ENCODE data around the gene ERP29.
"Not testable (repeated sequence)": the region's sequence is repeated elsewhere in the genome, so short reads cannot be mapped to it uniquely, and the experiment has no call there.

Gene ERP29

DNA sequence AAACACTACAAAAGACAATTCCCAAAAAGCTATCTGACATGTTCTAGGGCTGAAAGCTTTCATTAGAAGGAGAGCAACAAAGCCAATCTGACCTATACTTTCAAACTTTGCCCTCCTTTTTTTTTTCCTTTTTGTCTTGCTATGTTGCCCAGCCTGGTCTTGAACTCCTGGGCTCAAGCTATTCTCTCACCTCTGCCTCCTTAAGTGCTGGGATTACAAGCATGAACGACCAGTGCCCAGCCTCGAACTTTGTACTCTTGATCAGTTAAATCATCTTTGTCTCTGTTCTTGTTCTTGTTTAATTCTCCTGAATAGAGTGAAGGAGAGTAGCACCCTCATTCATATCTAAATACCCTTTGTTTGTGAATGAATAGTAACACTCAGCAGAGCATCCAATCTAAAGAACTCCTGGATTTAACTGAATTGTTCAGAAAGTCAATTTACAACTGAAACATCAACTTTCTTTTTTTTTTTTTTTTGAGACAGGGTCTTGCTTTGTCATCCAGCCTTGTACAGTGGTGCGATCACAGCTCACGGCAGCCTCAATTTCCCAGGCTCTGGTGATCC is 22.1 kb downstream of the ERP29 start:
- no peak overlapping the region for H3K4me3 ChIP-seq (ENCODE audit: low read length)
- no peak for DNase-seq (ENCODE audit: low read depth)
- TF ChIP-seq, protein P1, sequence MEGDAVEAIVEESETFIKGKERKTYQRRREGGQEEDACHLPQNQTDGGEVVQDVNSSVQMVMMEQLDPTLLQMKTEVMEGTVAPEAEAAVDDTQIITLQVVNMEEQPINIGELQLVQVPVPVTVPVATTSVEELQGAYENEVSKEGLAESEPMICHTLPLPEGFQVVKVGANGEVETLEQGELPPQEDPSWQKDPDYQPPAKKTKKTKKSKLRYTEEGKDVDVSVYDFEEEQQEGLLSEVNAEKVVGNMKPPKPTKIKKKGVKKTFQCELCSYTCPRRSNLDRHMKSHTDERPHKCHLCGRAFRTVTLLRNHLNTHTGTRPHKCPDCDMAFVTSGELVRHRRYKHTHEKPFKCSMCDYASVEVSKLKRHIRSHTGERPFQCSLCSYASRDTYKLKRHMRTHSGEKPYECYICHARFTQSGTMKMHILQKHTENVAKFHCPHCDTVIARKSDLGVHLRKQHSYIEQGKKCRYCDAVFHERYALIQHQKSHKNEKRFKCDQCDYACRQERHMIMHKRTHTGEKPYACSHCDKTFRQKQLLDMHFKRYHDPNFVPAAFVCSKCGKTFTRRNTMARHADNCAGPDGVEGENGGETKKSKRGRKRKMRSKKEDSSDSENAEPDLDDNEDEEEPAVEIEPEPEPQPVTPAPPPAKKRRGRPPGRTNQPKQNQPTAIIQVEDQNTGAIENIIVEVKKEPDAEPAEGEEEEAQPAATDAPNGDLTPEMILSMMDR (conservative IDR thresholded peaks at IDR 0.05; ENCODE audit: low read depth, low read length): no peak

DNA sequence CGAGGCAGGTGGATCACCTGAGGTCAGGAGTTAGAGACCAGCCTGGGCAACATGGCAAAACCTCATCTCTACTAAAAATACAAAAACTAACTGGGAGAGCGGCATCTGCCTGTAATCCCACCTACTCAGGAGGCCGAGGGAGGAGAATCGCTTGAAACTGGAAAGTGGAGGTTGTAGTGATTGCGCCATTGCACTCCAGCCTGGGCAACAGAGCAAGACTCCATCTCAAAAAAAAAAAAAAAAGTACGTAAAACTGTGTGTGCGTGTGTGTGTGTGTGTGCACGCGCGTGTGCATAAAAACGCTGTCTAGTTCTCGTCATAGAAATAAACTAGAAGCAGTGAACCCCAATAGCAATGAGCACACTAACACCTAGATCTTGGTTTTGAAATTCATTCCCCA is 23.4 kb downstream of the ERP29 start:
- H3K4me3 ChIP-seq (ENCODE audit: low read length); DNase-seq (ENCODE audit: low read depth): not testable (repeated sequence)

DNA sequence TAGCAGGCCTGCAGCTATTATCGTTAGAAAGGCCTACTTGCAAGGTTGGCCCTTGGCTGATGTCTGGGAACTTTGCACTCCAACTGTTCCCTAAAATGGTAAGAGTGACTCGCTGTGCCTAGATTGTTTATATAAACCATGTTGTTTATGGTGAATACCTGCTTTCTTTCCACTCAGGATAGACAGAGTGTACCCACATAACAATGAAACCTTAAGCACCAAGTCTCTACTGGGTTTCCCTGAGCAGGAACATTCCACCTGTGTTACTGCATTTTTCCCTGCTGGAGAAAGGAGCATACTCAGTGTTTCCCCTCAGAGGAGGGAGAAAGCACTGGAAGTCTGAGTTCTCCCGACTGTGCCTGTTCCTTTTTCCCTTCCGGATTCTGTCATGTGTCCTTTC is 32.8 kb downstream of the ERP29 start:
- DNase-seq (ENCODE audit: low read depth): no peak
- TF ChIP-seq, protein P1 (conservative IDR thresholded peaks at IDR 0.05; ENCODE audit: low read depth, low read length): no peak
- H3K4me3 ChIP-seq (ENCODE audit: low read length): no peak overlapping the region

DNA sequence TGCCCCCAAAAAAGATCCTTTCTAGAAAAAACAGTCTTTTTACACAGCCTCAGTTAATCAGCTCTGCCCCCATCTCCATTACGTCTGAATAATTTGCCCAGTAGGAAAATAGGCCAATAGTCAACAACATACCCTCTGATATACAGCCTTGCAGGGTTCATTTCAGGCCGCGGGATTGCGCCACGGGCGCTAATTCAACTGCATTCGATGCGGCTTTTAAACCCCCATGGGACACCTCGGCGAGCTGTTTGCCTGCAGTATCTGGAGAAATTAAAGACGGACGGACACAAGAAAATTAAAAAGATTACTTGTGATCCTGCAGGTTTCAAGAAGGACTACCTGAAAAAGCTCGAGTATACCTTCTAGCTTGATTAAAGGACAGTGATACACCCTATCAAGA is 36.1 kb downstream of the ERP29 start:
- DNase-seq (ENCODE audit: low read depth): no peak
- H3K4me3 ChIP-seq (ENCODE audit: low read length): no peak overlapping the region
- TF ChIP-seq, protein P1 (conservative IDR thresholded peaks at IDR 0.05; ENCODE audit: low read depth, low read length): no peak

DNA sequence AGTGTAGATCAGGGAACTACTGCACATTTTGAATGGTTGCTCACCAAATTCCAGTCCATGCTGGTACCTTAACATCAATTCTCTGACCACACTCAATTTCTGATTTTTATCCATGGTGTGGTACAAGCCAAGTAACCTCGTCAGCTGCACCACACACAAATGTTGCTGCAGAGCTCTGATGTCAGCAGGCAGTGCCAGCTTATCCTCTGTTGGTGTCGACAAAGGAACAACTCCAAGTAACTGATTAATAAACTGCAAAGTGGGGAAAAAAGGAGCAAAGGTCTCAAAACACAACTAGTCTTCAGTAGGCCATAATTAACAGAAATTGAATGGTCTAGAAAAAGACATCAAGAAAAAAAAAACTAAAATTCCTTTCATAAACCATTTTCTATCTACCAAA is 47.9 kb downstream of the ERP29 start:
- DNase-seq (ENCODE audit: low read depth): no peak
- H3K4me3 ChIP-seq (ENCODE audit: low read length): no peak overlapping the region
- TF ChIP-seq, protein P1 (conservative IDR thresholded peaks at IDR 0.05; ENCODE audit: low read depth, low read length): no peak

DNA sequence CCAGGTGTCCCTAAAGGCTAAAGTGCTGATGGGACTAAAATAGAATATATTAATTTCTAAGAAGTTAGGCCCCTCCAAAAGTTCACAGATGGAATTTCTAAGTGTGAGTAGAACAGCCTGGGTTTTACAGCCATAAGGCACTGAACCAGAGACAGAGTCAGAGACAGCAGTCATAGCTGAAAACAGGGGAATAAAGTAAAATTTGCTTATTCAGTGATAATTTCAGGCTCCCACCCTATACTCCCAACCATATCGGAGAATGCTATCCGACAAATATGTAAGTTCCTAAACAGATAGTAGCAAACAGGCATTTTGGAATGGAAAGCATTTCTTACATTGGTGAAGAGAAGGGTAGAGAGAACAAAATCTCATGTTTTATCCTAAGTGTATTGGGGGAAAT is 50.0 kb downstream of the ERP29 start:
- DNase-seq (ENCODE audit: low read depth): no peak
- TF ChIP-seq, protein P1 (conservative IDR thresholded peaks at IDR 0.05; ENCODE audit: low read depth, low read length): no peak
- no peak overlapping the region for H3K4me3 ChIP-seq (ENCODE audit: low read length)

DNA sequence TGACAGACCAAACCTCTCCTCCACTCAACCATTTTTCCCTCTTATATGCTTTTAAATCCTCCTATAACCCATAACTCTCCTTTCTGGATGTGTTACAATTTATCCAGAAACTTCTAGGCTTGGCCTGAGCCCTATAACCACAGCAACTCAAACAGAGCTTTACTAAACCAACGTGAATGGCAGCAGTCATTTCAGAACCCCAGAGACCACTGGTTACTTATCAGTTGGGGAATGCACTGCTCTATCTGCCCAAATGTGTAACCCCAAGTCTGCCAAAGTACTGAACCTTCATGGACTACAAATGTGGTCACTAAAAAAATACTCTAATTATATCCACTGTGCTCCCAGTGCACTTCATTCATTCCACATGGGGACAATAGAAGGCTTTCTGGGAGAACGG is 53.3 kb downstream of the ERP29 start:
- DNase-seq (ENCODE audit: low read depth): no peak
- TF ChIP-seq, protein P1 (conservative IDR thresholded peaks at IDR 0.05; ENCODE audit: low read depth, low read length): no peak
- H3K4me3 ChIP-seq (ENCODE audit: low read length): no peak overlapping the region

Measured in retinal pigment epithelial cell (primary cell).